Kidney epithelial cell (primary cell): ENCODE results near the gene CDK9. TPM values are rescaled to one million over a fixed set of nuclear protein-coding genes. Genes with fewer than 3 reads are reported as not detected.
A peak's percentile ranks its signal among the peaks of the same experiment; 100 is the strongest.

Experiments used
- DNase-seq: peaks from one replicate; pipeline ENCODE4 v3.0.0-alpha.2; 2010; ENCODE audit warnings: low read depth
- H3K27me3 ChIP-seq: 2 replicates; pipeline ENCODE4 v1.6.0; 2011; ENCODE audit warnings: low read length; ENCODE audit not compliant: control insufficient read depth, insufficient read depth
- H3K36me3 ChIP-seq: 2 replicates; pipeline ENCODE4 v1.5.1; 2011; ENCODE audit warnings: low read length; ENCODE audit not compliant: control insufficient read depth, insufficient read depth
- H3K4me3 ChIP-seq: 2 replicates; pipeline ENCODE4 v1.5.1; 2011; ENCODE audit warnings: low read depth, mild to moderate bottlenecking, control low read depth, low read length
- CTCF ChIP-seq: IDR thresholded peaks from 2 replicates; pipeline ENCODE4 v1.5.1; 2011; ENCODE audit warnings: mild to moderate bottlenecking, moderate library complexity, low read length, control low read depth, inconsistent platforms; ENCODE audit not compliant: insufficient read depth, poor library complexity, severe bottlenecking
- total RNA-seq: library from RNA; depleted of rRNA; stranded (reverse); fragments of >200 nt; gene quantifications from 2 replicates; pipeline ENCODE4 v1.2.3, GENCODE V29; 2015

CDK9 gene
- total RNA-seq, 1 donor from 2014 or later: 47.3 TPM

GRCh38 chr9:127801955-127802575 is 16.2 kb downstream of the CDK9 start:
- H3K27me3 ChIP-seq: no peaks in the 10 kb centered on the region
- TF ChIP-seq CTCF: peak; percentile 26
- H3K36me3 ChIP-seq: peaks cover 2% of the 10 kb centered on the region
- H3K4me3 ChIP-seq: peak overlapping the region; percentile 41
- no peak for DNase-seq

- TF ChIP-seq CTCF: no peak
- H3K27me3 ChIP-seq: no peaks in the 10 kb centered on the region
- peak within 1 kb of the TSS; percentile 85 for H3K4me3 ChIP-seq
- no peak for DNase-seq
- H3K36me3 ChIP-seq: peaks cover 2% of the 10 kb centered on the region
Observed at GRCh38 chr9:127802576-127803443, 17.0 kb downstream of the CDK9 start, which contains the start of gene FPGS. Gene FPGS (plus strand): TSS chr9:127802882. CDS start chr9:127802925, 43 bp downstream.

- Histone ChIP-seq H3K36me3 (peaks cover 2% of the 10 kb centered on the region), H3K4me3 (peak overlapping the region; percentile 85), H3K27me3 (no peaks in the 10 kb centered on the region)
- no peak for DNase-seq
- no peak for TF ChIP-seq CTCF
Observed at GRCh38 chr9:127803507-127804352, 17.9 kb downstream of the CDK9 start.

GRCh38 chr9:127805620-127806019 is 19.8 kb downstream of the CDK9 start:
- TF ChIP-seq CTCF: peak; percentile 49
- DNase-seq: no peak
- Histone ChIP-seq H3K36me3 (peaks cover 3% of the 10 kb centered on the region), H3K27me3 (no peaks in the 10 kb centered on the region), H3K4me3 (no peak overlapping the region)

GRCh38 chr9:127806871-127807270 is 21.0 kb downstream of the CDK9 start:
- Histone ChIP-seq H3K27me3 (no peaks in the 10 kb centered on the region), H3K36me3 (peaks cover 4% of the 10 kb centered on the region), H3K4me3 (no peak overlapping the region)
- TF ChIP-seq CTCF: no peak
- no peak for DNase-seq
